ENCODE data around the gene SOCS7. TPM values are rescaled to one million over a fixed set of nuclear protein-coding genes. Genes with fewer than 3 reads are reported as not detected.

The SOCS7 gene
- total and polyA plus RNA-seq, 4 donors = 0.74 to 11.0 (median 2.9) TPM

GRCh38 chr17:38410201-38410600, 58.6 kb downstream of the SOCS7 start:
- TF ChIP-seq GABPA (IDR thresholded peaks at IDR 0.05 in 1 of 2, conservative IDR thresholded peaks at IDR 0.05 in 1 of 2) (no peak), FOXA2 (IDR thresholded peaks at IDR 0.05) (no peak)
- H3K27me3 ChIP-seq (ENCODE audit: control insufficient read depth in 4 of 4, insufficient read depth in 4 of 4, low read length in 3 of 4) = peaks cover 0 to 3% (median 0%) of the 10 kb centered on the region in 4 donors
- H3K36me3 ChIP-seq (ENCODE audit: control insufficient read depth in 4 of 4, insufficient read depth in 3 of 4, low read depth in 1 of 4, low read length in 3 of 4) = no peaks in the 10 kb centered on the region
- no peak for DNase-seq (ENCODE audit: low spot score)
- H3K4me3 ChIP-seq (ENCODE audit: low read depth in 1 of 3, low read length in 3 of 3) = no peak overlapping the region
- no peaks in the 10 kb centered on the region for H3K9me3 ChIP-seq (ENCODE audit: control insufficient read depth in 4 of 4, low read length in 3 of 4)
- H3K27ac ChIP-seq (ENCODE audit: low read depth in 1 of 2, low read length in 2 of 2) = no peak overlapping the region
- H3K9ac ChIP-seq (ENCODE audit: low read depth in 1 of 2, low read length in 2 of 2) = no peak overlapping the region
- WGBS = 81% methylated on average over 1 of the region's 1 CpG
- peaks cover 0 to 5% (median under 1%) of the 10 kb centered on the region in 4 donors for H3K4me1 ChIP-seq (ENCODE audit: control insufficient read depth in 4 of 4, insufficient read depth in 4 of 4, low read length in 3 of 4)

- no peak overlapping the region for H3K27ac ChIP-seq (ENCODE audit: low read depth in 1 of 2, low read length in 2 of 2)
These were observed 63.9 kb downstream of the SOCS7 start for GRCh38 chr17:38415250-38416194.

DNA sequence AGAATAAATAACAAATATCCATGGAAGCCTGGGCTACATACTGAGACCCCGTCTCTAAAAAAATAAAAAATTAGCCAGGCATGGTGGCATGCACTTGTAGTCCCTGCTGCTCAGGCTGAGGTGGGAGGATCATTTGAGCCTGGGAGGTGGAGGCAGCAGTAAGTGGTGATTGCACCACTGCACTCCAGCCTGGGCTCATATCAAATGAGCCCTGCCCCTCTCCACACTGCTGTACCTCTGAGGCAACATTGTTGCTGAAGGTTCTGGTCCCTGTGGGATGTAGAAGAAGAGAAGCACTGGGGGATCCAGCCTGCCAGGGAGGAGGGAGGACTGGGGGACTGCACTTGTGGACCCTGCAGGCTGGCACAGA, 65.2 kb downstream of the SOCS7 start:
- Histone ChIP-seq H3K4me1 (ENCODE audit: control insufficient read depth in 4 of 4, insufficient read depth in 4 of 4, low read length in 3 of 4) (peaks cover 3 to 7% (median 6%) of the 10 kb centered on the region in 4 donors), H3K36me3 (ENCODE audit: control insufficient read depth in 4 of 4, insufficient read depth in 3 of 4, low read depth in 1 of 4, low read length in 3 of 4) (no peaks in the 10 kb centered on the region), H3K9ac (ENCODE audit: low read depth in 1 of 2, low read length in 2 of 2) (no peak overlapping the region), H3K27me3 (ENCODE audit: control insufficient read depth in 4 of 4, insufficient read depth in 4 of 4, low read length in 3 of 4) (peaks cover 0 to 8% (median 5%) of the 10 kb centered on the region in 4 donors), H3K4me3 (ENCODE audit: low read depth in 1 of 3, low read length in 3 of 3) (no peak overlapping the region), H3K27ac (ENCODE audit: low read depth in 1 of 2, low read length in 2 of 2) (no peak overlapping the region), H3K9me3 (ENCODE audit: control insufficient read depth in 4 of 4, low read length in 3 of 4) (no peaks in the 10 kb centered on the region)
- DNase-seq (ENCODE audit: low spot score) = no peak
- WGBS = 63% methylated on average over 1 of the region's 1 CpG
- TF ChIP-seq TAF1 (conservative IDR thresholded peaks at IDR 0.05) = no peak
- TF ChIP-seq, protein P1, sequence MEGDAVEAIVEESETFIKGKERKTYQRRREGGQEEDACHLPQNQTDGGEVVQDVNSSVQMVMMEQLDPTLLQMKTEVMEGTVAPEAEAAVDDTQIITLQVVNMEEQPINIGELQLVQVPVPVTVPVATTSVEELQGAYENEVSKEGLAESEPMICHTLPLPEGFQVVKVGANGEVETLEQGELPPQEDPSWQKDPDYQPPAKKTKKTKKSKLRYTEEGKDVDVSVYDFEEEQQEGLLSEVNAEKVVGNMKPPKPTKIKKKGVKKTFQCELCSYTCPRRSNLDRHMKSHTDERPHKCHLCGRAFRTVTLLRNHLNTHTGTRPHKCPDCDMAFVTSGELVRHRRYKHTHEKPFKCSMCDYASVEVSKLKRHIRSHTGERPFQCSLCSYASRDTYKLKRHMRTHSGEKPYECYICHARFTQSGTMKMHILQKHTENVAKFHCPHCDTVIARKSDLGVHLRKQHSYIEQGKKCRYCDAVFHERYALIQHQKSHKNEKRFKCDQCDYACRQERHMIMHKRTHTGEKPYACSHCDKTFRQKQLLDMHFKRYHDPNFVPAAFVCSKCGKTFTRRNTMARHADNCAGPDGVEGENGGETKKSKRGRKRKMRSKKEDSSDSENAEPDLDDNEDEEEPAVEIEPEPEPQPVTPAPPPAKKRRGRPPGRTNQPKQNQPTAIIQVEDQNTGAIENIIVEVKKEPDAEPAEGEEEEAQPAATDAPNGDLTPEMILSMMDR (IDR thresholded peaks at IDR 0.05; ENCODE audit: low read depth, low read length, missing input control) = no peak
- TF ChIP-seq HNF4G (IDR thresholded peaks at IDR 0.05) = no peak
- no peak for TF ChIP-seq NR2F2 (IDR thresholded peaks at IDR 0.05)
- no peak for TF ChIP-seq FOXA2 (IDR thresholded peaks at IDR 0.05)
- TF ChIP-seq REST (IDR thresholded peaks at IDR 0.05) = no peak
- TF ChIP-seq EGR1 (IDR thresholded peaks at IDR 0.05; ENCODE audit: low read depth in 2 of 2) = no peak
- no peak for TF ChIP-seq ZBTB33 (IDR thresholded peaks at IDR 0.05)
- TF ChIP-seq JUND (IDR thresholded peaks at IDR 0.05) = no peak
- no peak for TF ChIP-seq FOXA1 (IDR thresholded peaks at IDR 0.05)
- TF ChIP-seq HNF4A (conservative IDR thresholded peaks at IDR 0.05) = no peak
- no peak for TF ChIP-seq SP1 (IDR thresholded peaks at IDR 0.05)

More at GRCh38 chr17:38415250-38416194, 63.9 kb downstream of the SOCS7 start:
- Histone ChIP-seq H3K9ac (ENCODE audit: low read depth in 1 of 2, low read length in 2 of 2) (no peak overlapping the region), H3K36me3 (ENCODE audit: control insufficient read depth in 4 of 4, insufficient read depth in 3 of 4, low read depth in 1 of 4, low read length in 3 of 4) (no peaks in the 10 kb centered on the region), H3K4me1 (ENCODE audit: control insufficient read depth in 4 of 4, insufficient read depth in 4 of 4, low read length in 3 of 4) (peaks cover 3 to 7% (median 6%) of the 10 kb centered on the region in 4 donors), H3K4me3 (ENCODE audit: low read depth in 1 of 3, low read length in 3 of 3) (no peak overlapping the region), H3K9me3 (ENCODE audit: control insufficient read depth in 4 of 4, low read length in 3 of 4) (no peaks in the 10 kb centered on the region), H3K27me3 (ENCODE audit: control insufficient read depth in 4 of 4, insufficient read depth in 4 of 4, low read length in 3 of 4) (peaks cover 0 to 4% (median 3%) of the 10 kb centered on the region in 4 donors)
- peak; percentile 23 for TF ChIP-seq ATF3 (IDR thresholded peaks at IDR 0.05)
- TF ChIP-seq, protein P1 (IDR thresholded peaks at IDR 0.05; ENCODE audit: low read depth, low read length, missing input control) = no peak
- DNase-seq (ENCODE audit: low spot score) = no peak
- WGBS = 35% methylated on average over 22 of the region's 22 CpGs
